C4-2B (cell line): ENCODE measurements around the gene C14orf132.

Experiments used
- H3K27ac ChIP-seq: fragments of 450-650 bp; 2 replicates; pipeline ENCODE4 v1.5.1; 2017
- CTCF ChIP-seq: fragments of 450-650 bp; conservative IDR thresholded peaks from 2 replicates; pipeline ENCODE4 v1.5.1; 2017; ENCODE audit warnings: mild to moderate bottlenecking
- ZFX ChIP-seq: fragments of 450-650 bp; IDR thresholded peaks from 2 replicates; pipeline ENCODE4 v1.6.1; 2017

C14orf132 gene

GRCh38 chr14:96121660-96122395 lies 82.7 kb downstream of the C14orf132 start:
- TF ChIP-seq CTCF: no peak
- no peak for TF ChIP-seq ZFX
- H3K27ac ChIP-seq: no peak overlapping the region

- TF ChIP-seq CTCF (no peak), ZFX (no peak)
- H3K27ac ChIP-seq: no peak overlapping the region
Measured at GRCh38 chr14:96122496-96122895, 83.3 kb downstream of the C14orf132 start.

GRCh38 chr14:96125536-96125935 lies 86.4 kb downstream of the C14orf132 start:
- H3K27ac ChIP-seq: no peak overlapping the region
- TF ChIP-seq ZFX (no peak), CTCF (no peak)

GRCh38 chr14:96126339-96126782 lies 87.2 kb downstream of the C14orf132 start:
- H3K27ac ChIP-seq: no peak overlapping the region
- TF ChIP-seq ZFX: no peak
- TF ChIP-seq CTCF: no peak

- TF ChIP-seq ZFX: no peak
- no peak for TF ChIP-seq CTCF
- H3K27ac ChIP-seq: no peak overlapping the region
Measured at GRCh38 chr14:96126783-96127271, 87.7 kb downstream of the C14orf132 start.

GRCh38 chr14:96129128-96129736 lies 90.1 kb downstream of the C14orf132 start:
- no peak overlapping the region for H3K27ac ChIP-seq
- TF ChIP-seq CTCF (no peak), ZFX (no peak)

- no peak overlapping the region for H3K27ac ChIP-seq
Measured at GRCh38 chr14:96130391-96130790, 91.2 kb downstream of the C14orf132 start.

More at GRCh38 chr14:96130391-96130790, 91.2 kb downstream of the C14orf132 start:
- TF ChIP-seq ZFX: no peak
- TF ChIP-seq CTCF: no peak
